A549 (cell line): Measurements from ENCODE around the gene TPM4. TPM values are rescaled to one million over a fixed set of nuclear protein-coding genes. Genes with fewer than 3 reads are reported as not detected.

Source experiments
- ATAC-seq, 2 experiments: fragments of 200-7000 bp in 1 of 2; fragments of >200 bp in 1 of 2; cut with Nextera tagmentation in 1 of 2; cut with Tn5 transposase in 1 of 2; 3 replicates each; pipeline versions ENCODE4 v1.8.0 to v1.9.1; 2018 to 2020; ENCODE audit warnings: mild to moderate bottlenecking in 1 of 2, moderate library complexity in 1 of 2
- CTCF ChIA-PET: fragments of 300-600 bp; sonication (Branson Sonifier 250); formaldehyde crosslinking; extraction: SDS; loops from one replicate; lab custom pipeline; 2021; ENCODE audit warnings: antibody characterized with exemption, inconsistent platforms; lab: Yijun Ruan, JAX
- POLR2A ChIA-PET: fragments of 350-600 bp; formaldehyde crosslinking; extraction: SDS; loops from one replicate; lab custom pipeline; 2021; ENCODE audit warnings: antibody characterized with exemption, inconsistent platforms; lab: Yijun Ruan, JAX
- DNase-seq, 2 experiments: peaks; one replicate each; pipeline versions ENCODE4 v3.0.0 to v3.0.0-alpha.2; 2011 to 2016; ENCODE audit warnings: low read depth in 1 of 2, low spot score in 1 of 2
- FAIRE-seq: peaks from 2 replicates; lab custom pipeline; 2011; peaks lifted over from hg19 to GRCh38; lab: Jason Lieb, UNC
- H3K27ac ChIP-seq, 2 experiments: fragments of >200 bp; sonication (Bioruptor Twin); formaldehyde crosslinking; 3 replicates each; pipeline ENCODE4 v1.5.1; 2016 to 2017
- H3K4me1 ChIP-seq: fragments of >200 bp; sonication (Bioruptor Twin); formaldehyde crosslinking; 3 replicates; pipeline ENCODE4 v1.6.1; 2016
- H3K4me2 ChIP-seq: fragments of >200 bp; sonication (Bioruptor Twin); formaldehyde crosslinking; 3 replicates; pipeline ENCODE4 v1.6.1; 2016
- H3K4me3 ChIP-seq: fragments of >200 bp; sonication (Bioruptor Twin); formaldehyde crosslinking; 3 replicates; pipeline ENCODE4 v1.5.1; 2016
- H3K9me3 ChIP-seq: fragments of >200 bp; sonication (Bioruptor Twin); formaldehyde crosslinking; 3 replicates; pipeline ENCODE4 v1.6.1; 2016
- BHLHE40 ChIP-seq: IDR thresholded peaks from 2 replicates; pipeline ENCODE4 v1.6.1; 2012; ENCODE audit warnings: low read depth, low read length, inconsistent platforms
- CBX8 ChIP-seq: fragments of 200-600 bp; sonication (generic); IDR thresholded peaks from 2 replicates; pipeline ENCODE4 v1.6.1; 2016
- CHD2 ChIP-seq: fragments of 150-350 bp; IDR thresholded peaks from 2 replicates; pipeline ENCODE4 v1.6.1; 2014; ENCODE audit warnings: low read length; ENCODE audit not compliant: partially characterized antibody
- EHMT2 ChIP-seq: fragments of 200-600 bp; sonication (generic); IDR thresholded peaks from 2 replicates; pipeline ENCODE4 v1.6.1; 2016; ENCODE audit warnings: antibody characterized with exemption, low read depth, mild to moderate bottlenecking, moderate library complexity
- FOSB ChIP-seq: fragments of 250-450 bp; sonication (Bioruptor Pico); IDR thresholded peaks from 2 replicates; pipeline ENCODE4 v1.5.0; 2020; ENCODE audit warnings: mild to moderate bottlenecking, moderate library complexity
- FOSL2 ChIP-seq, 2 experiments: fragments of 450-650 bp in 1 of 2; fragments of >200 bp in 1 of 2; sonication (Bioruptor Twin) in 1 of 2; formaldehyde crosslinking; IDR thresholded peaks; 2 replicates each; pipeline versions ENCODE4 v1.5.0 to v1.6.1; 2016 to 2020; ENCODE audit warnings: mild to moderate bottlenecking in 1 of 2, moderate library complexity in 1 of 2
- FOXS1 ChIP-seq: fragments of 250-450 bp; sonication (Bioruptor Pico); IDR thresholded peaks from 2 replicates; pipeline ENCODE4 v1.5.0; 2020; ENCODE audit warnings: mild to moderate bottlenecking, moderate library complexity
- HEYL ChIP-seq: fragments of 250-450 bp; sonication (Bioruptor Pico); IDR thresholded peaks from 2 replicates; pipeline ENCODE4 v1.8.0; 2021; ENCODE audit warnings: mild to moderate bottlenecking, moderate library complexity
- HOXA7 ChIP-seq: fragments of 250-450 bp; sonication (Bioruptor Pico); IDR thresholded peaks from 2 replicates; pipeline ENCODE4 v1.5.0; 2020; ENCODE audit warnings: mild to moderate bottlenecking, moderate library complexity
- HOXB13 ChIP-seq: fragments of 250-450 bp; sonication (Bioruptor Pico); IDR thresholded peaks from 2 replicates; pipeline ENCODE4 v1.5.0; 2020; ENCODE audit warnings: low read depth, mild to moderate bottlenecking, moderate library complexity
- JUN ChIP-seq, 2 experiments: fragments of >200 bp; sonication (Bioruptor Twin); formaldehyde crosslinking; IDR thresholded peaks; 2 replicates in 1 of 2; 3 replicates in 1 of 2; pipeline ENCODE4 v1.6.1; 2016 to 2017
- KDM5A ChIP-seq: fragments of 200-600 bp; sonication (generic); IDR thresholded peaks from 2 replicates; pipeline ENCODE4 v1.6.1; 2016; ENCODE audit warnings: antibody characterized with exemption, mild to moderate bottlenecking
- MAFK ChIP-seq: fragments of 450-650 bp; IDR thresholded peaks from 2 replicates; pipeline ENCODE4 v1.6.1; 2014; ENCODE audit not compliant: partially characterized antibody
- MAZ ChIP-seq: fragments of 150-350 bp; IDR thresholded peaks from 2 replicates; pipeline ENCODE4 v1.6.1; 2014; ENCODE audit warnings: antibody characterized with exemption, low read depth, low read length, borderline replicate concordance
- PHF8 ChIP-seq: fragments of 200-600 bp; sonication (generic); IDR thresholded peaks from 2 replicates; pipeline ENCODE4 v1.6.1; 2016; ENCODE audit warnings: low read depth, mild to moderate bottlenecking, antibody characterized with exemption, moderate library complexity, borderline replicate concordance
- POLR2AphosphoS2 ChIP-seq: conservative IDR thresholded peaks from 2 replicates; pipeline ENCODE4 v1.6.1; 2012; ENCODE audit warnings: low read length, improper control_type of control experiment, inconsistent platforms
- SMC3 ChIP-seq: fragments of >200 bp; sonication (Bioruptor Twin); formaldehyde crosslinking; IDR thresholded peaks from 3 replicates; pipeline ENCODE4 v1.6.1; 2018; ENCODE audit warnings: inconsistent platforms
- TP53 ChIP-seq: fragments of 250-450 bp; sonication (Bioruptor Pico); IDR thresholded peaks from 2 replicates; pipeline ENCODE4 v1.5.0; 2021; ENCODE audit warnings: mild to moderate bottlenecking, moderate library complexity
- WGBS: methylation state at CpG from one replicate; pipeline ENCODE4 v1.1.6; 2017; ENCODE audit errors: missing lambda C conversion rate; 5-methylcytosine and 5-hydroxymethylcytosine counted together
- polyA plus RNA-seq, 4 experiments: library from polyadenylated mRNA; depleted of rRNA in 3 of 4; stranded (reverse); fragments of >200 nt; fragmentation: RNase III in 1 of 4; extraction: RNeasy Plus Mini Kit Qiagen cat#74134 plus additional on column Dnase treatment in 1 of 4; gene quantifications; 2 replicates in 3 of 4; 3 replicates in 1 of 4; pipeline ENCODE4 v1.2.3, GENCODE V29; 2011 to 2017
- TF ChIP-seq, protein P1 (sequence below): fragments of 250-450 bp; sonication (Bioruptor Pico); IDR thresholded peaks from 2 replicates; pipeline ENCODE4 v1.5.0; 2020; ENCODE audit warnings: low read depth, mild to moderate bottlenecking, moderate library complexity
- TF ChIP-seq, protein P2 (sequence below): fragments of 450-650 bp; IDR thresholded peaks from 2 replicates; pipeline ENCODE4 v1.6.1; 2014; ENCODE audit warnings: antibody characterized with exemption
- TF ChIP-seq, protein P3 (sequence below): fragments of >200 bp; sonication (Bioruptor Twin); formaldehyde crosslinking; IDR thresholded peaks from 2 replicates; pipeline ENCODE4 v1.6.1; 2016
- TF ChIP-seq, protein P4 (sequence below): fragments of >200 bp; sonication (Bioruptor Twin); formaldehyde crosslinking; IDR thresholded peaks from 3 replicates; pipeline ENCODE4 v1.5.1; 2016

The TPM4 gene
- polyA plus RNA-seq, 2 of the 4 experiments (the other 2 are of a cell fraction): 777 to 860 TPM

DNA sequence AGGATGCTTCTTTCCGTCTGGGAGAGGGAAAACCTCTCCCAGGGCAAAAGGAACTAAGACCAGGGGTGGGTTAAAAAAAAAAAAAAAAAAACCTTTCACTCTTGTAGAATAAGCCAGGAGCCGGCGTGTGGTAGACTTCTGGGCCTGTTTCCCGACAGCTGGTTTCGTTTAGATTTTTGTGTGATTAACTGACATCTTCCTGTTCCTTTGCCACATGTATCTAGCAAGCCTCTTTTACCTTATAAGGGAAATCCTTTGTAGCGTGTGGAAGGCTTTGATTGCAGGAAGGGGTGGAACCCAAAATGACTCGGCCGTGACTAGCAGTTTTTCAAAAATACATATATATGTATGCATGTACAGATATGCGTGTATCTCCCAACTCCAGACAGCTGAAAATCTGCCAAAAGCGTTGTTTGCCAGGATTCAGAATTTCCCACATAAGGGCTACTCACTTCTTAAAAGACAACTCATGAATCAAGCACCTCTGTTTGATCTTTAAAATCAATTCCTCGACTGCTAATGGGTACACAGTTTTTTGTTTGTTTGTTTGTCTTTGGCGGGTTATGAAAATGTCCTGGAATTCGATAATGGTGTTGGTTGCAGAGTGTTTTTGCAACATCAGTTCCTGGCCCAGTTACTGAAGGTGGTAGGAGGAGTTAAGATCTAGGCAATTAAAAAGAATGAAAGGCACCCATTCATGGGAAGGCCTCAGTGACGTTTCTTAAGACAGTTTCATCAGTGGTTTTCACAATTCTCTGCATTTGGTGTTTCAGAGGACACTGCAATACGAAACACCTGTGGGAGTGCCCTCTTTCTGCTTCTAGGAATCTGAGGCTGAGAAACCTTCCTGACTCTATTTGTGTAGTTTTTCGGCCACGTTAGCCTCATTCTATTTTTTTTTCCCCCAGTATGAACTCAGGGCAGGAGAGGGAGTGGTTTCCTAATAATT lies 2.7 kb downstream of the TPM4 start (continued):
- TF ChIP-seq, protein P1, sequence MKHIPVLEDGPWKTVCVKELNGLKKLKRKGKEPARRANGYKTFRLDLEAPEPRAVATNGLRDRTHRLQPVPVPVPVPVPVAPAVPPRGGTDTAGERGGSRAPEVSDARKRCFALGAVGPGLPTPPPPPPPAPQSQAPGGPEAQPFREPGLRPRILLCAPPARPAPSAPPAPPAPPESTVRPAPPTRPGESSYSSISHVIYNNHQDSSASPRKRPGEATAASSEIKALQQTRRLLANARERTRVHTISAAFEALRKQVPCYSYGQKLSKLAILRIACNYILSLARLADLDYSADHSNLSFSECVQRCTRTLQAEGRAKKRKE (CRISPR knock-in tag): no peak
- TF ChIP-seq KDM5A (no peak), HOXA7 (CRISPR knock-in tag) (peak; percentile 83), POLR2AphosphoS2 (no peak), MAFK (peak; percentile 53), PHF8 (no peak), JUN (IDR thresholded peaks at IDR 0.05) (no peak), FOSB (CRISPR knock-in tag) (no peak), TP53 (CRISPR knock-in tag) (no peak), BHLHE40 (no peak), FOSL2 (IDR thresholded peaks at IDR 0.05) (no peak), FOSL2 (CRISPR knock-in tag; IDR thresholded peaks at IDR 0.05) (peak; percentile 25; the same call in 1 of the 2 replicates), SMC3 (no peak), EHMT2 (no peak), HOXB13 (CRISPR knock-in tag) (no peak), HEYL (CRISPR knock-in tag) (no peak), MAZ (no peak), FOXS1 (CRISPR knock-in tag) (0 out of 2 replicates have a peak, but pooled peaks have one; percentile 47)
- TF ChIP-seq, protein P2, sequence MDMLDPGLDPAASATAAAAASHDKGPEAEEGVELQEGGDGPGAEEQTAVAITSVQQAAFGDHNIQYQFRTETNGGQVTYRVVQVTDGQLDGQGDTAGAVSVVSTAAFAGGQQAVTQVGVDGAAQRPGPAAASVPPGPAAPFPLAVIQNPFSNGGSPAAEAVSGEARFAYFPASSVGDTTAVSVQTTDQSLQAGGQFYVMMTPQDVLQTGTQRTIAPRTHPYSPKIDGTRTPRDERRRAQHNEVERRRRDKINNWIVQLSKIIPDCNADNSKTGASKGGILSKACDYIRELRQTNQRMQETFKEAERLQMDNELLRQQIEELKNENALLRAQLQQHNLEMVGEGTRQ: no peak
- TF ChIP-seq, protein P3, sequence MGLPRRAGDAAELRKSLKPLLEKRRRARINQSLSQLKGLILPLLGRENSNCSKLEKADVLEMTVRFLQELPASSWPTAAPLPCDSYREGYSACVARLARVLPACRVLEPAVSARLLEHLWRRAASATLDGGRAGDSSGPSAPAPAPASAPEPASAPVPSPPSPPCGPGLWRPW: no peak
- TF ChIP-seq, all 56 proteins: peak for 11

DNA sequence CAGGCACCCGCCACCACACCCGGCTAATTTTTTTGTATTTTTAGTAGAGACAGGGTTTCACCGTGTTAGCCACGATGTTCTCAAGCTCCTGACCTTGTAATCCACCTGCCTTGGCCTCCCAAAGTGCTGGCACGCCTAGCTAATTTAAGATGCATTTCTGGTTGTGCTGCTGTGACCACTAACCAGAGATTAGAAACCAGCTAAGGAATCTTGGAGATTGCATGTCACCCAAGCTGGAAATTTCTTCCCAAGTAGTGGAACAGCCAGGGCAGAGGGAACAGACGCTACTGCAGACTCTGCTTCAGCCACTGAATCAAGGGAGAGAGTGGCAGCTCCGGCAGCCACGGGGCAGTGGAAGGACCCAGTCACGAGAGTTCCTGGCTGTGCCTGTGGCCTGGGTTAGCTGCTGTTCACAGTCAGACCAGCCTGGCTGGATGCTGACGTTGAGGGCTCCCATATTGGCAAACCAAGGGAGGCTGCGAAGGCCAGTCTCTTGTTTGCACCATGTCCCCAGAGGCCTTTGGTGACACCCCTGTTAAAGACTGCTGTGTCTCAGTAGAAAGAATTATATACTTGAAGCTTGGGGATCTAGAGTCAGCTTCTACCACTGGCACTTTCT lies 7.9 kb downstream of the TPM4 start:
- ChIA-PET CTCF (interaction anchor here (0.7 to 1.5 kb wide), 4 partner anchors 8 to 42 kb away, joined by 4 to 5 read pairs (median 4); no protein-coding TSS in a partner anchor), POLR2A (interaction anchor here (0.6 kb wide), 1 partner anchor 10 kb away, joined by 3 read pairs; no protein-coding TSS in a partner anchor)
- H3K27ac ChIP-seq: peak overlapping the region; percentile 15 to 89; a peak in 4 of 6 replicates
- DNase-seq (no peak), FAIRE-seq (no peak), ATAC-seq (no peak)
- TF ChIP-seq CBX8 (no peak), CHD2 (no peak), POLR2AphosphoS2 (peak; percentile 45; the same call in 1 of the 2 replicates)
- TF ChIP-seq, protein P4, sequence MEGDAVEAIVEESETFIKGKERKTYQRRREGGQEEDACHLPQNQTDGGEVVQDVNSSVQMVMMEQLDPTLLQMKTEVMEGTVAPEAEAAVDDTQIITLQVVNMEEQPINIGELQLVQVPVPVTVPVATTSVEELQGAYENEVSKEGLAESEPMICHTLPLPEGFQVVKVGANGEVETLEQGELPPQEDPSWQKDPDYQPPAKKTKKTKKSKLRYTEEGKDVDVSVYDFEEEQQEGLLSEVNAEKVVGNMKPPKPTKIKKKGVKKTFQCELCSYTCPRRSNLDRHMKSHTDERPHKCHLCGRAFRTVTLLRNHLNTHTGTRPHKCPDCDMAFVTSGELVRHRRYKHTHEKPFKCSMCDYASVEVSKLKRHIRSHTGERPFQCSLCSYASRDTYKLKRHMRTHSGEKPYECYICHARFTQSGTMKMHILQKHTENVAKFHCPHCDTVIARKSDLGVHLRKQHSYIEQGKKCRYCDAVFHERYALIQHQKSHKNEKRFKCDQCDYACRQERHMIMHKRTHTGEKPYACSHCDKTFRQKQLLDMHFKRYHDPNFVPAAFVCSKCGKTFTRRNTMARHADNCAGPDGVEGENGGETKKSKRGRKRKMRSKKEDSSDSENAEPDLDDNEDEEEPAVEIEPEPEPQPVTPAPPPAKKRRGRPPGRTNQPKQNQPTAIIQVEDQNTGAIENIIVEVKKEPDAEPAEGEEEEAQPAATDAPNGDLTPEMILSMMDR: no peak
- peak overlapping the region; percentile 22; the same call in 1 of the 3 replicates for H3K4me2 ChIP-seq
- peaks cover 99% of the 10 kb centered on the region for H3K4me1 ChIP-seq
- 94% methylated on average over 11 of the region's 11 CpGs for WGBS
- H3K9me3 ChIP-seq: no peaks in the 10 kb centered on the region
- H3K4me3 ChIP-seq: no peak overlapping the region
